ENCODE measurements around the gene HDAC4.
A peak's percentile ranks its signal among the peaks of the same experiment; 100 is the strongest.

Gene HDAC4

GRCh38 chr2:239304533-239305221 is 96.1 kb downstream of the HDAC4 start:
- DNase-seq = peak; percentile 21

DNA sequence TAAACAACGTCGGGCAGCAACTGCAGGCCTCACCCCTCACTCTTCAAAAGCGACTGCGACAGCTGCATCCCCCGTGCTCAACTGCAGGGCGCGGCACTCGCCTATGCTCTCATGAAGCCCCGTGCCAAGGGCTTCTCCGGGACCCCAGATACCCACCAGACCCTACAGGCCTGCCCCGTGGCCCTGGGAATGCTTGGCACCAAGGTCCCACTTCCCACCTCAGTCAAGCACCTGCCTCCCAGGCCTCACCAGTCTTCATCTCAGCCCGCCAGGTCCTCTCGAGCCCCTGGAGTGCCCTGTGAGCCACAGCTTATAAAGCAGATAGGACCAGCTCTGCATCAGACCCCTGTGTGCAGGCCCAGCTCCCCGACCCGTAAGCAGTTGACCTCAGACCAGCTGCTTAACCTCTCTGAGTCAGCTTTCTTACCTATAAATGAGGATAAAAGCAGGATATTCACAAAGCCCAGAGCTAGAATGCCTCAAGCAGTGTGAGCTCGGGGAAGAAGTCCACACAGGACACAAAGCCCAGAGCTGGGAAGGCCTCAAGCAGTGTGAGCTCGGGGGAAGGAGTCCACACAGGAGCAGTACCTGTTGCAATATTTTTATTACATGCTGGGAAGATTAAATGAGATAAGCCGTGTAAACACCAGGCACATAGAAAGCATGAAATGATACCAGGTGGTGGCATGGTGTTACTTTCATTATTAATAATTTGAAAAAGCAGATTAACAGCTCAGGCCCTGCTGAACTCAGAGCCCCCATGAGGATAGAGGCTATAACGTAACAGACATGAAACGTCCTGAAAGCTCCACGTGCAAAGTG is 96.9 kb downstream of the HDAC4 start:
- peak; percentile 29 for DNase-seq

- DNase-seq = peak; percentile 25
Observed at GRCh38 chr2:239302808-239303557, 97.8 kb downstream of the HDAC4 start.

DNA sequence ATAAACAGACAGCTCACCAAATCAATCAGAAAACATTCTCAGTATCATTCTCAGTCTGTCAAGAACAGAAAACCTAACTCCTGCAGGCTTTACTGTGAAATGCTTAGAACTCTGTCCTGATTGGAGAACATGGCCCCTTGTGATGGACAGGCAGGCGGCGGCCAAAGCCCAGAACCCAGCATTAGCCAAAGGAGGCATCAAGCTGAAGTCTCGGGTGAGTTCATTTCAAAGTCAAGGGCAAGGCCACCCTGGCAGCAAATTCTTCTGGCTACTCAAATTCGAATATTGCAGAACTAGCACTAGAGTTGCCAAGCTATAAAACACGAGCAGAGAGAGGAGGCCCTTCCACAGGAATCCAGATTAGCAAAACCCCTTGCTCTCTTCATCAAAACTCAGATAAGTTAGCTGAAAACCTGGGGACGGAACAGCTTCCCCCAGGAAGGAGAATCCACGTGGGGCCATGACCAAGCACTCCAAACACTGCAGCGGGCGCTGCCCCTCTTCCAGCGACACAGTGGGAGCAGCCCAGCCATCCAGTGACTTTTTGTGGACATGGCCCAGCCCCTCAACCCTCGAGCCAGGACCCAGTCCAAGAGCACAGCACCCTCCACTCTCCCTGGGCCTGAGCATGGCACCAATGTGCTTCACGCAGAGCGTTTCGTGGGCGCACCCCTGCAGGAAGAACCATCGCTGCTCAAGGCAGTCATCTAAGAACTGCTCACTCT is 98.6 kb downstream of the HDAC4 start:
- peak; percentile 6 for DNase-seq

- DNase-seq = peak; percentile 30
Observed at GRCh38 chr2:239300871-239301735, 99.7 kb downstream of the HDAC4 start.

DNA sequence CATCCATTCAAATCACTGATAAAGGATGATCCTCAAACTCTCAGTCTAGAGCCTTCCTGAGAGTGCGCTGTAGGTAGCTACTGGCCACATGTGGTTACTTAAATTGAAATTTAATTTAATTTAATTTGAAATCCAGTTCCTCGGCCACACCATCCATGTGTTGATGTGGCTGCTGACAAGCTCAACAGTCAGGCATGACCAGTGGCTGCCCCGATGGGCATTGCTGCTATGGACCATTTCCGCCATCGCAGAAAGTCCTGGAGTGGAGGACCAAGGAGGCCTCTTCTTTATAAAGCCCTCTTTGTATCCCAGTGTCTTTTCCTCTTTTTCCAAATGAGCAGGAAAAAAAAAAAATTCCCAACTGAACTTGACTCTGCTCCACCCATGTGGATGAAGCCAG is 100.6 kb downstream of the HDAC4 start:
- DNase-seq = peak; percentile 15

- DNase-seq = peak; percentile 17
Observed at GRCh38 chr2:239299218-239299939, 101.4 kb downstream of the HDAC4 start.

DNA sequence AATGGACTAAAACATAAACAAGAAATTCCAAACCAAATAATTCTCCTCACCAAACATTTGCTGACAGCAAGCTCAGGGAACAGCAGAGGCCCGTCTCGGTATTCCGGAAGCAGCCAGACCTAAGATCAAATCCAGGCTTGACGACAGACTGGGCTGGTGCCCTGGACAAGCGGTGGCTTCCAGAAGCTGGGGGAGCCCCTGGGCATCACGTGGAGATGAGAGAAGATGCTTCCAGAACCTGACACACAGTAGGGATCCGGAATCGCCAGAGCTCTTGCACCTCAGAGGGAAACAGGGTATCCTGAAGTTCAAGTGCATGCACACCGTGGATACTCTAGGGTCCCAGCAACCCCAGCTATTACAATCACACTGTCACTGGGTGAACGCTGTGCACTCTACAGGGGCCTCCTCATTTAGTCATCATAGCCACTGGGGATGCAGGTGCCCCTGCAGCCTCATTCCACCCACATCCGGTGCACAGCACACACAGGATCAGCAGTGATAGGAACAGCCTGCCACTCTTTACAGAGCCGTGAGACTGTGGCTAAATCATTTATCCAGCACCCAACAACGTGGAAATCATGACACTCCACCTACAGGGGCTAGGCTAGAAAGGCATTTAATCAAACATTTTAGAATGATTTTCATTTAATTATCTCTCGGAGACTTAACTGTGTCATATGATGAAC is 102.6 kb downstream of the HDAC4 start:
- DNase-seq = peak; percentile 37

DNA sequence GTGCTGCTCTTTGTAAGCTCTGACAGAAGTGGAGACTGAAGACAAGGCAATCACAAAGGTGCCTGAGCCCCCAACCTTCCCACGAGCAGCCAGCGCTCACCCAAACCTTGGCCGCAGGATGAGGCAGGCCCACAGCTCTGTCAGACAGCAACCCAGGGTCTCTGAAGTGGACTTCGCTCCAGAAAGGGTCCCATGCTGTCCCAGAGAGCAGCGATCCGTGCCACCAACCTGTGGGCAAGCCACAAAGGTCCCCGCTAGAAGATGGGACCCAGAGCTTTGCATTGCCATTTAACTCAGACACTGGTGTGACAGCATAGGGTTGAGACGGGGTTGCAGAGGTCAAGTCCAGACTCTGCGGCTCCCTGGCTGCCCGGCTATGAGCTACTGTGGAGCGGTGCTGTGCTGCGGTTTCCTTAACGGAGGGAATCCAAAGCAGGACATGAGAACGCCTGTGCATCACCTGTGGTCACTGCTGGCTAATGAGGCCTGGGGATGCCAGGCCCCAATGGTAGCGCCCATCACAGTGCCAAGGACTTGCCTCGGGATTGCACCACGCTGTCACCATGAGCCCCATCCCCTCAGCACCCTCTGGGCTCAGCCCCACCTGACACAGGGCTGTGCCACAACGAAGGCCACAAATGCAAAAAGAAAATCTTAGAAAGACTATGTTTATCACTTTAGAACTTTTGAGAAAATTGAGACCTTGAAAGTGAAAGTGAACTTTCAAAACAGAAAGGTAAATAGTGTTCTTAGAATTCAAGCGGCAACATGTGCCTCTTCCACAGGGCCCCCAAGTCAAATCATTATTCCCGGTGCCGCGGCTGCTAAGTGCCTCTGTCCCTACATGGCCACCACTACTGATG is 103.4 kb downstream of the HDAC4 start:
- DNase-seq = peak; percentile 29

DNA sequence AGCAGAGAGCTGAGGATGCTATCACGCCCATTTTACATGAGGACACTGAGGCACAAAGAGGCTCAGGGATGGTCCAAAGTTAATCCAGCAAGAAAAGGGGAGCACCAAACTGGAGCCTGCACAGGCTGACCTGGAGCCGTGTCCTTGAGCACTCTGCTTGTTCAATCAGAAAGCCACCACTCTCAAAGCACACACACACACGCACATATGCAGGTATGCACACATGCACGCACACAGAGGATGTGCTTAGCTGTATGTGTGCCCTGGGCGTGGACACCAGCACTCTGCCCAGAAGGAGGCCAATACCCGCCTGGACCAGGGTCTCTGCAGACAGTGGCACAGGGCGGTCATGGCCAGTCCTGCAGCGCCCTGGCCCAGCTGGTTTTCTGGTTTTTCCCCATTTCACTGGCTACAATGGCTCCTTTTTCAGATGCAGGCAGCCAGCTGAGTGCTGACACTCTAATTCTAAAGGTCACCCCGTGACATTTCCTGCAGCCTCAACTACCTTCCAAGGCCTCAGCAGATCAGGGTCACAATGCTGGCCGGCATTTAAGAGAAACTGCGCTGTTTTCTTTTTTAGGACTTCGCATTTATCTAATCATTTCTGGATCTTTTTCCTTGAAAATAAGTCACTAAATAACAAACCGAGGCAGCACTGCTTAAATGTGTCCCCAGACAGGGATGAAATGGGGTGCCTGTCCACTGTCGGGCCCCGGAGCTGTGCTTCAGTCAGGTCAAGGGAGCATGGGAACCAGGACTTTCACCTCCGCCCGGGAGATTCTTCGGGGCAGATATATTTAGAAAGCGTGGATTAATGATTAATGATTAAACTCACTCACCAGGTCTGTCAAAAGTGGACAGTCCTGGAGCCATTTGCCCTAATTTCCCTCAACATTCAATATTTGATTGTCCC is 104.5 kb downstream of the HDAC4 start:
- peak; percentile 30 for DNase-seq

DNA sequence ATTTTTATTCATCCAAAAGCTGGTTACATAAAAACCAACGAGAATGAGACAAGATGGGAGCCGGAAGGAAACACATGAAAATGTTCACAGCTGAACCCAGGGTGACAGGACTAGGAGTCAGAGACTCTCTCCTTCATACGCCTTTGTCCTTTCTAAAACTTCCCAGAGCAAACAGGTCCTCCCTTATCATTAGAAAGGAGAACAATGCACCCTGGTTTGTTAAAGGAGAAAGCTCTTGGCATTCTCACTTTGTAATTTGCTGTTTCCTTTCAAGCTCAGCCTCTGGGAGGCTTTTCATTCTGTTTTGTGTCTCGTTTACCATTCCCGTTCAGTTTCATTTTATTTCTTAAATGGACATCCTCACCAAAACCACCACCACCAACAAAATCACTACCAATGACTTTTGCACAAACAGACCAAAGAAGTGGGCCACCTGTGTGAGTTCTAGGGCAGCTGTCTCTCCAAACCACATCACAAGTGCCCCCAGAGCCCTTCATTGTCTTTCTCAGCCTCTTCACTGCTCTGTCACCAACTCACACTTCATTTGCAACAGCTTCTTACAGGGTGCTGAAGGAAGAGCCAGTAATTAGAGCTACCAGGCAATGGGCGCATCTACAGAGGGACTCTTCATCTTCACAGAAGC is 105.3 kb downstream of the HDAC4 start:
- peak; percentile 0 for DNase-seq

DNA sequence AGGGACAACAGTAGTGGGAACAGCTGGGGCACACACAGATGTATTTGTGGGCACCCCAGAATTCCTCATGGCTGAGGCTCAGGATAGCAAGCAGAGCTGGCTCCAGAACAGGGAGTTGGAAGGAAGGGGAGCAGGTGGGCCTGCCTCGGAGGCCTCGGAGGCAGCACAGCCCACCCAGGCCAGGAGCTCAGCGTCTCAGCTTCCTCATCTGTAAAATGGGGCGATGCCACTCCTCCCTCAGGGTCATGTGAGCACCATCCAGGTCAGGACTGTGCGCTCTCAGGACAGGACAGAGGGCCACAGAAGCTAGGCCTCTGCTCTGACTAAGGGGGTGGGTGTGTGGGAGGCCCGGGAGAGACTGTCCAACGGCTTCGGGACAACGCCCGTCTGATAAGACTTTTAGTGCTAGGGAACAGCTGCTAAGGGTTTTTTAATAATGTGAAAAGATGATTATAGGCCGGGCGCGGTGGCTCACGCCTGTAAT is 106.2 kb downstream of the HDAC4 start:
- DNase-seq = no peak

GRCh38 chr2:239293775-239294430 is 106.9 kb downstream of the HDAC4 start:
- DNase-seq = peak; percentile 57

DNA sequence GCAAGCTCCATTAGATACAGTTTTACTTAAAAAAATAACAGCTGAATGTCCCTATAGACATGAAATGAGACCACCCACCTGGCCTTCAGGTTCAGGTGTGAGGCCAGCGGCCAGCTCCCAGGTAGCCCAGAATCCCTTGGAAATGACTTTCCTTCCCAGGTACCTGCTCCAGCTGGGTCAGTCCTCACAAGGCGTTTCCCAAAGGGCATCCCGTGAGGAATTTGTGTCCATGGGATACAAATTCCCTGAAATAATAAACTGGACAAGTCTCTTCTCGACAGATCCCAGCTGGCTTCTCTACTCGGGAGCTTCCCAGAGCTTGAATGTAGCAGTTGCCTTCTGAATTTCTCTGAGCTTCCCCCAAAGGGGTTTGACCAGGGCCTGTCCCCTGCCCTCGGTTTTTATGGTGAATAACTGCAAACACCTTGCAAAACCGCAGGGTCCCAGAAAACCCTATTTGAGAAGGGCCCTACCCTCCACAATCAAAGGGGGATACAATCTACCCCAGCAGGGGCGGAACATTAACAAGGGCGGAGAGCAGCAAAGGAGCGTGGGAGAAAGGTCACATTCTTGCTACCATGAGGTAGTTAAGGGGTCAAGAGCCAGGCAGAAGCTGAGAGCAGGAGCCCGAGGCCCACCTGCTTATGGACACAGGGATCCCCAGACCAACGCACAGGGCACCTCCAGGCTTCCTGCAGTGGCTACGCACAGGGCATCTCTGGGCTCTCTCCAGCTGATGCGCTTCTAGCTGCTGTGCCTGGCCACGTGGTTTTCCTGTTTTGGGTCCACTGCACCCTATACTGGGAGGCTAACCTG is 107.7 kb downstream of the HDAC4 start:
- DNase-seq = no peak

DNA sequence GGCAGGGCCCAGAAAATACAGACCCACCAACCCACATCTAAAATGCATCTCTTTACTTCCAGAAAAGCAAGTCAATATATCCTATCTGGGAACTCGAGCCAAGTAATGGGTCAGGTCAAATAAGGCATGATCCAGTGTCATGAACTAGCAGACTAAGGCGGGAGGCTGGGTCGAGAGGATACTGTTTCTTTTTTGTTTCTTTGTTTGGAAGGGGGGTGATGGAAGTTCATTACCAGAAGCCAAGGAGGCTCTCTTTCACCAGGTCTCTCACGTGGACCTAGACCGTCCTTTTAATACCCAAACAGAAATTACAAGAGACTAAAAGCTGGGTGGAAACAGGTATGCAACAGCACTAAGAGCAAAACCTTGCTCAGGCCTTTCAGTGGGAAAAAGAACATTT is 108.3 kb downstream of the HDAC4 start:
- DNase-seq = no peak
